Nephron progenitor cell (in vitro differentiated cells): Measurements from ENCODE around the gene MS4A10.

Experiments
- DNase-seq: peaks from one replicate; pipeline ENCODE4 v3.0.0; 2021
- H3K27ac Mint-ChIP-seq: 2 replicates; pipeline ENCODE4 v1.8.0; 2021; ENCODE audit warnings: mild to moderate bottlenecking, moderate library complexity, mixed read lengths
- H3K27me3 Mint-ChIP-seq: 2 replicates; pipeline ENCODE4 v1.8.0; 2021; ENCODE audit warnings: mild to moderate bottlenecking, low read depth, mixed read lengths; ENCODE audit not compliant: poor library complexity
- H3K36me3 Mint-ChIP-seq: 2 replicates; pipeline ENCODE4 v1.8.0; 2021; ENCODE audit warnings: low read depth, mixed read lengths
- H3K4me1 Mint-ChIP-seq: 2 replicates; pipeline ENCODE4 v1.8.0; 2021; ENCODE audit warnings: mixed read lengths
- H3K4me3 Mint-ChIP-seq: 2 replicates; pipeline ENCODE4 v1.8.0; 2021; ENCODE audit warnings: mild to moderate bottlenecking, moderate library complexity, mixed read lengths
- H3K9me3 Mint-ChIP-seq: 2 replicates; pipeline ENCODE4 v1.8.0; 2021; ENCODE audit warnings: mild to moderate bottlenecking, moderate library complexity, mixed read lengths
- TF ChIP-seq, protein P1 (sequence below): fragments of 200-600 bp; sonication (generic); IDR thresholded peaks from 2 replicates; pipeline ENCODE4 v1.5.0; 2021; ENCODE audit warnings: antibody characterized with exemption

Gene MS4A10

DNA sequence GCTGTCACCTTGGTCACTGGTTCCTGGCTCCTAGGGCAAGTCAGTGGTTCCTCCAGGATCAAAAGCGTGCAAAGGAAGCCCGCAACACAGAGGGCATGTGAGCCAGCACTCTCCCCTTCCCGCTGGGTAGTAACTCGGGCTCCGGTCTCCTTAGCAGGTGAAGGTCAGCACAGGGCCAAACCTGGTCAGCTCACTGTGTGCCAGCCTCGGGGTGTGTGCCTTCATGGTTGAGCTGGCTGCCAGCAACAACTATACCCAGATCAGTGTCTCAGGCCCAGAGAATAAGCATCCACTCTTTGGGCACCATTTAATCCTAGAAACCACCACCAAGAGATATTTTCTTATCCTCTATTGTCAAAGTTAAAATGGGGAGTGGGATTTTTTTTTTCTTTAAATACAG is 40.7 kb downstream of the MS4A10 start:
- Mint-ChIP-seq H3K27ac (no peak overlapping the region), H3K27me3 (peaks cover 9% of the 10 kb centered on the region), H3K4me3 (no peak overlapping the region), H3K9me3 (no peaks in the 10 kb centered on the region), H3K4me1 (peaks cover 22% of the 10 kb centered on the region), H3K36me3 (no peaks in the 10 kb centered on the region)
- no peak for DNase-seq
- TF ChIP-seq, protein P1, sequence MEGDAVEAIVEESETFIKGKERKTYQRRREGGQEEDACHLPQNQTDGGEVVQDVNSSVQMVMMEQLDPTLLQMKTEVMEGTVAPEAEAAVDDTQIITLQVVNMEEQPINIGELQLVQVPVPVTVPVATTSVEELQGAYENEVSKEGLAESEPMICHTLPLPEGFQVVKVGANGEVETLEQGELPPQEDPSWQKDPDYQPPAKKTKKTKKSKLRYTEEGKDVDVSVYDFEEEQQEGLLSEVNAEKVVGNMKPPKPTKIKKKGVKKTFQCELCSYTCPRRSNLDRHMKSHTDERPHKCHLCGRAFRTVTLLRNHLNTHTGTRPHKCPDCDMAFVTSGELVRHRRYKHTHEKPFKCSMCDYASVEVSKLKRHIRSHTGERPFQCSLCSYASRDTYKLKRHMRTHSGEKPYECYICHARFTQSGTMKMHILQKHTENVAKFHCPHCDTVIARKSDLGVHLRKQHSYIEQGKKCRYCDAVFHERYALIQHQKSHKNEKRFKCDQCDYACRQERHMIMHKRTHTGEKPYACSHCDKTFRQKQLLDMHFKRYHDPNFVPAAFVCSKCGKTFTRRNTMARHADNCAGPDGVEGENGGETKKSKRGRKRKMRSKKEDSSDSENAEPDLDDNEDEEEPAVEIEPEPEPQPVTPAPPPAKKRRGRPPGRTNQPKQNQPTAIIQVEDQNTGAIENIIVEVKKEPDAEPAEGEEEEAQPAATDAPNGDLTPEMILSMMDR, result no peak

DNA sequence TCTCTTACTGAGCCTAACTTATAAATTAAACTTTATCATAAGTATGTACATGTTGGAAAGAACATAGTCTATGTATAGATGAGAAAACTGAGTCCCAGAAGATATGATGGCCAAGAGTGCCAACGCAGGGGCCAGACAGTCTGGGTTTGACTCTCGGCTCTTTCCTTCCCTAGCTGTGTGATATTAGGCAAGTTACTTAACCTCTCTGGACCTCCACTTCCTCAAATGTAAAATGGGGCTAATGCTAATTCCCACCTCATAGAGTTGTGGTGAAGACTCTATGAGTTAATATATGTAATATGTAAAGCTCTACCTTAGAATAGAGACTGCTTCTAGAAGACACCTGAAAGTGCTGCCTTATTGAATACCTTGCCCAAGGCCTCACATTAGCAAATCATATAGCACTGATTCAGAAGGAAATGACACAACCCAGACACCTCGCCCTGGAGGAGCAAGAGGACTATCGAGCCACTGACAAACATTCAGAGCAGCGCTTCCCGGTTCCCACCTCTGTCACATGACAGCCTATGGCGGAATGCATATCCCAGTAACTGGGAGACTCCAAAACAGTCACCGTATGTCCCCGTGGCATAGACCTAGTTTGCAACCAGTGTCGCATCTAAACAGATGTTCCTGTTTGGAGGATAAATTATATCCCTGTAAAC is 45.5 kb downstream of the MS4A10 start:
- Mint-ChIP-seq H3K4me3 (no peak overlapping the region), H3K36me3 (no peaks in the 10 kb centered on the region), H3K9me3 (no peaks in the 10 kb centered on the region), H3K4me1 (peaks cover 13% of the 10 kb centered on the region), H3K27ac (no peak overlapping the region), H3K27me3 (peaks cover 31% of the 10 kb centered on the region)
- no peak for DNase-seq
- TF ChIP-seq, protein P1, result no peak

DNA sequence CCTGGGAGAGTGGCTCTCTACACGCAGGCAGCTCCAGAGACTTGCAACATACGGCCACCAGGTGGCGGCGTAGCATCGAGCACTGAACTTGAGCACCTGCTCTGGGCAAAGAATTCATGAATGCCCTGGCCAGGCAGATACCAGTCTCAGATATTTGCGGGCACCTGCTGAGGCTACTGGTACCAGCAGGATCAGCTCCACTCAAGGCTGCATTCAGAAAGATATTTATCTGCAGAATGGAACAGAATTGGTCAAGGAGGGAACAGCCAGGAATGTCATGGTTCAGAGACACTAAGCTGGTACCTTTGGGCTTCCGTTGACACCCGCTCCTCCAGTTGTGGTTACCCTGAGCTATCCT is 46.0 kb downstream of the MS4A10 start:
- no peak overlapping the region for H3K27ac Mint-ChIP-seq
- peak; percentile 80 for DNase-seq
- peaks cover 34% of the 10 kb centered on the region for H3K27me3 Mint-ChIP-seq
- TF ChIP-seq, protein P1, result peak; percentile 96
- no peak overlapping the region for H3K4me3 Mint-ChIP-seq
- H3K36me3 Mint-ChIP-seq, result no peaks in the 10 kb centered on the region
- H3K4me1 Mint-ChIP-seq, result peaks cover 13% of the 10 kb centered on the region
- H3K9me3 Mint-ChIP-seq, result no peaks in the 10 kb centered on the region

DNA sequence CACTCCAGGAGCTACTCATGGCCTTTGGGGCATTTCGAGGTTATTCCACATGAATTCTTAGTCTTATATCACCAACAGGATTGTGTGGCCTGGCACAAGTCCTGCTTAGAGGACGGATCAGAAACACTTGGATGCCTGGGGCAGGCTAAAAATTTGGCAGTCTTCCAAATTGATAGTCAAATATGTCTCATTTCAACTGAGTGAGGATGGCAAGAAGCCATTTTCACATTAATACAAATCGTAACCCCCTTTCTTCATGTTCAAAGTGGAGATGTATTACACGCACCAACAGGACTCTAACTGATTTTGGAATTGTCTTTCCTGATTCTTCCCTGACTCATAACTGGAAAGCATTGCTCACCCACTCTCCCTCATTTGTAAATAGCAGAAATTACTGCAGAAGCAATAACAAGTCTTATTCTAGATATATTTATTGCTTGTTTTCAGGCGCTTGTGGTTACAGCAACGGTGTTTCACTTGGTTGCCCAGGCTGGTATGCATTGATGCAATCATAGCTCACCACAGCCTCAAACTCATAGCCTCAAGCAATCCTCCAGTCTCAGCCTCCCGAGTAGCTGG is 46.5 kb downstream of the MS4A10 start:
- no peak overlapping the region for H3K4me3 Mint-ChIP-seq
- H3K4me1 Mint-ChIP-seq, result peaks cover 13% of the 10 kb centered on the region
- DNase-seq, result no peak
- no peaks in the 10 kb centered on the region for H3K36me3 Mint-ChIP-seq
- no peak overlapping the region for H3K27ac Mint-ChIP-seq
- H3K27me3 Mint-ChIP-seq, result peaks cover 36% of the 10 kb centered on the region
- TF ChIP-seq, protein P1, result no peak
- no peaks in the 10 kb centered on the region for H3K9me3 Mint-ChIP-seq

DNA sequence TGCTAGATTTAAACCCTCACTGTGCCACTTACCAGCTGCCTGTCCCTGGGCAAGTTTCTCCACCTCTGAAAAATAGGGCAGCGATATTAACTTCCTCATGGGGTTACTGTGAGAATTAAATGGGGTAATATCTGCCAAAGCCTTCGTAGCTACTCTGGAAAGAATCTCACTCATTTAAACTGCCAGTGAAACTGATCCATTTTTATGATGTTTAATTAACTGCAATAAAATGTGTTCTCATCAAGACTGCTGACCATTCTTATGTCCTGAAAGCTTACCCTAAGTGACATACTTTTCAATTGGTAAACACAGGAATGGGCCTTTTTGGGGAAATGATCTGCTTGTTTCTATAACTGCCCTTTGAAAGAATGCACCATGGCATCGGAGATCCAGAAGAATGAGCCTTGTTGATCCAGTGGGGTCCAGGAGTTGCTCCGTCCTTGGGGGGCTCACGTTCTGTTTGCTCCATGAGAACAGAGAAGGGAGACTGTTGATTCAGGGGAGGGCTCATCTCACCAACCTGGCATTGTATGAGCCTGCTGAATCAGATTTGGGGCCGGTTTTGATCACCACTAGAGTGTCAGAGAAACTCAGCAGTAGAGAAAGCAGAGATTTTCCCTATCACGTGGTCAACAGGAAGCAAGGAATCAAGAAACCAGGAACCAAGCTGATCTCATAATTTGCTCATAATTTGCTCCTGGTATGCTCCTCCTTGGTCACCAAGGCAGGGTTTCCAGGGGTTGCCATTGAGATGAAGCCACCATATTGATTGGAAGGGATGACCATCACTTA is 49.8 kb downstream of the MS4A10 start:
- Mint-ChIP-seq H3K4me1 (peaks cover 25% of the 10 kb centered on the region), H3K27me3 (peaks cover 37% of the 10 kb centered on the region), H3K27ac (no peak overlapping the region), H3K9me3 (no peaks in the 10 kb centered on the region), H3K4me3 (no peak overlapping the region), H3K36me3 (no peaks in the 10 kb centered on the region)
- TF ChIP-seq, protein P1, result no peak
- no peak for DNase-seq
